ENCODE results near the gene SH3RF2.
"Not testable (repeated sequence)": the region's sequence is repeated elsewhere in the genome, so short reads cannot be mapped to it uniquely, and the experiment has no call there.

Gene SH3RF2

GRCh38 chr5:145936401-145937131 is at the start of gene SH3RF2:
Gene SH3RF2 (plus strand): TSS chr5:145936578. CDS start chr5:145937929, 1,351 bp downstream.
- DNase-seq, result peak in 1 of 2 donors; percentile 10

GRCh38 chr5:145887217-145887616 is 49.2 kb upstream of the SH3RF2 start:
- DNase-seq, result no peak

- no peak for DNase-seq
Observed at GRCh38 chr5:145887976-145888574, 48.3 kb upstream of the SH3RF2 start.

- DNase-seq, result no peak
Observed at GRCh38 chr5:145889611-145890010, 46.8 kb upstream of the SH3RF2 start.

GRCh38 chr5:145891378-145891777 is 45.0 kb upstream of the SH3RF2 start:
- DNase-seq, result not testable (repeated sequence)

- DNase-seq, result no peak
Observed at GRCh38 chr5:145898171-145898570, 38.2 kb upstream of the SH3RF2 start.

- no peak for DNase-seq
Observed at GRCh38 chr5:145902421-145902820, 34.0 kb upstream of the SH3RF2 start.

- DNase-seq, result no peak
Observed at GRCh38 chr5:145903113-145903512, 33.3 kb upstream of the SH3RF2 start.

- DNase-seq, result no peak
Observed at GRCh38 chr5:145903867-145904266, 32.5 kb upstream of the SH3RF2 start.

GRCh38 chr5:145904743-145905142 is 31.6 kb upstream of the SH3RF2 start:
- DNase-seq, result no peak

- DNase-seq, result no peak
Observed at GRCh38 chr5:145906401-145906800, 30.0 kb upstream of the SH3RF2 start.

- no peak for DNase-seq
Observed at GRCh38 chr5:145908206-145908960, 28.0 kb upstream of the SH3RF2 start.

GRCh38 chr5:145911164-145911563 is 25.2 kb upstream of the SH3RF2 start:
- DNase-seq, result no peak

GRCh38 chr5:145912019-145912418 is 24.4 kb upstream of the SH3RF2 start:
- DNase-seq, result no peak

GRCh38 chr5:145912594-145912993 is 23.8 kb upstream of the SH3RF2 start:
- no peak for DNase-seq

GRCh38 chr5:145913701-145914100 is 22.7 kb upstream of the SH3RF2 start:
- DNase-seq, result no peak

- no peak for DNase-seq
Observed at GRCh38 chr5:145915970-145916638, 20.3 kb upstream of the SH3RF2 start.

- no peak for DNase-seq
Observed at GRCh38 chr5:145917288-145917687, 19.1 kb upstream of the SH3RF2 start.

GRCh38 chr5:145918397-145918796 is 18.0 kb upstream of the SH3RF2 start:
- DNase-seq, result no peak

- DNase-seq, result no peak
Observed at GRCh38 chr5:145919413-145919812, 17.0 kb upstream of the SH3RF2 start.

- DNase-seq, result no peak
Observed at GRCh38 chr5:145920542-145921210, 15.7 kb upstream of the SH3RF2 start.

- DNase-seq, result no peak
Observed at GRCh38 chr5:145921211-145921610, 15.2 kb upstream of the SH3RF2 start.

- DNase-seq, result no peak
Observed at GRCh38 chr5:145922059-145922458, 14.3 kb upstream of the SH3RF2 start.
